ACHN (cell line): ENCODE measurements around the gene CS.
"Not testable (repeated sequence)": the region's sequence is repeated elsewhere in the genome, so short reads cannot be mapped to it uniquely, and the experiment has no call there.

Source experiments
- DNase-seq: peaks from one replicate; pipeline ENCODE4 v3.0.0-alpha.2; 2015
- in situ Hi-C: cut with HindIII; loops from 2 replicates; pipeline ENCODE4 v1.10.0; 2017; ENCODE audit warnings: low sequenced_read_pairs, low pct_ligation_motif_present, low pct_unique_long_range_greater_than_20kb

The CS gene

GRCh38 chr12:56288705-56289387 lies 11.3 kb downstream of the CS start:
- no peak for DNase-seq
- in situ Hi-C loops: no loop called here

GRCh38 chr12:56286044-56286830 lies 13.9 kb downstream of the CS start:
- in situ Hi-C loops: no loop called here
- peak; percentile 60 for DNase-seq

GRCh38 chr12:56284263-56284662 lies 15.9 kb downstream of the CS start:
- DNase-seq, in situ Hi-C loops: not testable (repeated sequence)

GRCh38 chr12:56282579-56282978 lies 17.6 kb downstream of the CS start:
- DNase-seq: no peak
- in situ Hi-C loops: no loop called here

- in situ Hi-C loops: no loop called here
- DNase-seq: no peak
Measured at GRCh38 chr12:56282030-56282429, 18.1 kb downstream of the CS start.

- no peak for DNase-seq
- in situ Hi-C loops: no loop called here
Measured at GRCh38 chr12:56280849-56281248, 19.3 kb downstream of the CS start.

- in situ Hi-C loops: no loop called here
- DNase-seq: no peak
Measured at GRCh38 chr12:56278905-56279304, 21.2 kb downstream of the CS start.

GRCh38 chr12:56274299-56274698 lies 25.8 kb downstream of the CS start:
- DNase-seq: no peak
- in situ Hi-C loops: no loop called here

- DNase-seq, in situ Hi-C loops: not testable (repeated sequence)
Measured at GRCh38 chr12:56272468-56272867, 27.7 kb downstream of the CS start.

GRCh38 chr12:56271031-56271430 lies 29.1 kb downstream of the CS start:
- peak; percentile 48 for DNase-seq
- in situ Hi-C loops: no loop called here

- in situ Hi-C loops: no loop called here
- DNase-seq: no peak
Measured at GRCh38 chr12:56267443-56268071, 32.6 kb downstream of the CS start.

GRCh38 chr12:56266693-56267442 lies 33.3 kb downstream of the CS start, which contains the start of gene COQ10A:
COQ10A (plus strand) TSS chr12:56266942; CDS start chr12:56267119, 177 bp downstream.
- in situ Hi-C loops: no loop called here
- peak; percentile 97 for DNase-seq

GRCh38 chr12:56266068-56266692 lies 34.0 kb downstream of the CS start:
- DNase-seq, in situ Hi-C loops: not testable (repeated sequence)

GRCh38 chr12:56262955-56263354 lies 37.2 kb downstream of the CS start:
- DNase-seq, in situ Hi-C loops: not testable (repeated sequence)

- peak; percentile 96 for DNase-seq
- in situ Hi-C loops: no loop called here
Measured at GRCh38 chr12:56261503-56262232, 38.5 kb downstream of the CS start.

GRCh38 chr12:56260921-56261320 lies 39.2 kb downstream of the CS start:
- in situ Hi-C loops: no loop called here
- no peak for DNase-seq

- in situ Hi-C loops: no loop called here
- DNase-seq: no peak
Measured at GRCh38 chr12:56260380-56260779, 39.8 kb downstream of the CS start.

GRCh38 chr12:56258820-56259183 lies 41.3 kb downstream of the CS start:
- in situ Hi-C loops: no loop called here
- DNase-seq: no peak
